HG03520 (cell line): ENCODE data around the gene NBAS.
A peak's percentile ranks its signal among the peaks of the same experiment; 100 is the strongest.
"Not testable (repeated sequence)": the region's sequence is repeated elsewhere in the genome, so short reads cannot be mapped to it uniquely, and the experiment has no call there.

Source experiments
- ATAC-seq: cut with Tn5 transposase; IDR thresholded peaks from one replicate; pipeline ENCODE4 v1.9.1; 2021; ENCODE audit warnings: mild to moderate bottlenecking, moderate library complexity; ENCODE audit not compliant: unreplicated experiment

Gene NBAS

DNA sequence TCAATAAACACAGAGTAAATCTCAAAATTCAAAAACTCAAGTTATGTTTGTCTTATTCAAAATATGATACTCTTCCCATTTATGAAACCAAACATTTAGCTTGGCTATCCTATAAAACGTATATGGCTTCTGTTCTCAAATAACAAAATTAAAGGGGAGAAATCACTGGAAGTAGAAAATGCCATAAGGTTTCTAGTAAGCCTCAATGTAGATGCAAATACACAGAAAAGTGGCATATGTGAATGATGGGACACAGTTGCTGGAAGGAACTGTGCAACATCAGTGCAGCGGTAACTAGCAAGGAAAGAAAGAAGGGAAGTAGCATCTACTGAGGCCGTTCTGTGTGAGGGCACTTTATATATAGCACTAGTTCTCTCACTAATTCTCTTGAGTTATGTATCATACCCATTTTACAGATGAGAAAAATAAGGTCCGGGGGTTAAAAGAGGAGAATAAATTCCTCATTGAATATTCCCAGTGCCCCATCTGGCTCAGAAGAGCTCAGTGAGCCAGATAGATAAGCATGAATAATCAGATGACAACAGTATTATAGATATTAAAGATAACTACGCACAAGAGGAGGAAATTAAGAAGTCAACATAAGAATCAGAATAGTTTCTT, 27.2 kb downstream of the NBAS start:
- ATAC-seq = no peak

DNA sequence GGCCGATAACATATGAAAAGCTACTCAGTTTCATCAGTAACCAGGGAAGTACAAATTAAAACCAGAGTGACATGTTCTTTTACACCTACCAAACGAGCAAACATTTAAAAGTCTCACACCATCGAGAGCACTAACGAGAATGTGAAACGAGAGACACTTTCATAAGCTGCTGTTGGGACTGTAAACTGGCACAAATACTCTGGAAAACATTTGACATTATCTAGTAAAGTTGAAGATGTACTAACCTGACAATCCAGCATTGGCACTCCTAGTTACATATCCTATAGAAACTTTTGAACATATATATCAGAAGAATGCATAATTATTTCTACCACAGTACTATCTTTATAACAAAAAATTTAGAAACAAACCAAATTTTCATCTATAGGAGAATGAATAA, 28.1 kb downstream of the NBAS start:
- no peak for ATAC-seq

DNA sequence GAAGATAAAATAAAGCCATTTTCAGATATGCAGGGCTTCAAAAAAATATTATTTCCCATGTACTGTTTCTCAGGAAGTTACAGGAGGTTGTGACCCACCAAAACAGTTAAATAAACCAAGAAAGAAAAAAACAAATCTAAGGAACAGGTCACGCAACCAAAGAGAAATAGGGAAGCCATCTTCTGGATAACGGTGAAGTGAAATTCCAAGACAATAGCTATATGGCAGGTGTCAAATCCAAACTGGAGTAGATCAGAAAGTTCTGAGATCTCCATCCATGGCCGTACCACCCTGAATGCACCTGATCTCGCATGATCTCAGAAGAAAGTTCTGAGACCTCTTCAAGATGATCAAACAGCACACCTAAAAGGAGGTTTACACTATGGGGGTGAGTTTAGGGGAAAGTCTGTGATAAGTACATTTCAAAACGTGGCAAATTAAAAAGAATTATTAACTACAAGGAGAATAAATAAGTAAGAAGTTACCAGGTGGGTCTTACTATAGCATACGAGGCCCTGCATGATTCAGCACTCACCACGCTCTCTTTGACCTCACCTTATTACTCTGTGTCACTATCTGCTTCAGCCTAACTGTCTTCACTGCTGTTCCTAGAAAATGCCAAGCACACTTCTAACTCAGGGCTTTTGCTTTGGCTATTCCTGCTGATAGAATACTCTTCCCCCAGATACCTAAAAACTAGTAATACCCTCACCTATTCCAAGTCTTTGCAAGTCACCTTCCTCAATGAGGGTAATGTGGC, 29.9 kb downstream of the NBAS start:
- ATAC-seq = no peak

DNA sequence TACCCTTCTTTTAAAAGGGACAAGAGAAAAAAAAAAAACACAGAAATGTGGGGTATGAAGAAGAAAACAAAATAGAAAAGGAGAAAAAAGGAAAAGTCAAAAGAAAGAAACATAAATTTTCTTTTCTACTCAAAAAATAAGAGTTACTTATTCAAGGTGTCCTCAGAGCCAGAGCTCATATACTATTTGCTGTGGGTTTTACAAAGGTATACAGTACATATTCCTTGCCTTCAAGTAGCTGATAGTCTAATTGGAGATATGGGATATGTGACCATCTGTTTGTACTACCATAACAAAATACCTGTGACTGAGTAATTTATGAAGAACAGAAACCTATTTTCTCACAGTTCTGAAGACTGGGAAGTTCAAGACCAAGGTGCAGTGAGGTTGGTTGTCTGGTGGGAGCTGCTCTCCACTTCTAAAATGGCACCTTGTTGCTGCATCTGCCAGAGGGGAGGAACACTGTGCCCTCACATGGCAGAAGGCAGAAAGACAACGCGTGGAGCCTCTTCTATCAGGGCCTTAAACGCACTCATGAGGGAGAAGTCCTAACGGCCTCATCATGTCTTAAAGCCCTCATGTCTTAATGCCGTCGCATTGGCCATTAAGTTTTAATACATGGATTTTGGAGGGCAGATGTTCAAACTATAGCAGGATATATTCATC, 33.9 kb downstream of the NBAS start:
- ATAC-seq = no peak

DNA sequence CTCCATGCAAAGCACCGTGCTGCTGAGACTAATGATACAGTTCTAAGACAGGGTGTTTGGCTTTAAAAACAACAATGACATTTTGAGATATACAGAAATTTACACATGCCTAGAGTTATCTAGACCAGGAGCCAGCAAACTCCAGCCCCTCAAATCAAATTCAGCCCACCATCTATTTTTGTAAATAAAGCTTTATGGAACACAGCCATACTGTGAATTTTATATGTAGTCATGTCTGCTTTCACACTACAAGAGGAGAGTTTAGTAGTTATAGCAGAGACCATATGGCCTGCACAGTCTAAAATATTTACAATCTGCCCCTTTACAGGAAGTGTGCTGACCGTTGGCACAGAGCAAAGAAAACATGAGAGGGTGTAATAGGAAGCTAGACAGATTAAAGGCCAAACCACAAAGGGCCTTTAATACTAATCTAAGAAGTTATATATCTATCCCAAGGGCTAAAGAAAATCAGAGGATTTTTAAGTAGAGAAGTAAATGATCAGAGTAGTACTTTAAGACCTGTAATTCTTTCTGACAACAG, 39.4 kb downstream of the NBAS start:
- no peak for ATAC-seq

DNA sequence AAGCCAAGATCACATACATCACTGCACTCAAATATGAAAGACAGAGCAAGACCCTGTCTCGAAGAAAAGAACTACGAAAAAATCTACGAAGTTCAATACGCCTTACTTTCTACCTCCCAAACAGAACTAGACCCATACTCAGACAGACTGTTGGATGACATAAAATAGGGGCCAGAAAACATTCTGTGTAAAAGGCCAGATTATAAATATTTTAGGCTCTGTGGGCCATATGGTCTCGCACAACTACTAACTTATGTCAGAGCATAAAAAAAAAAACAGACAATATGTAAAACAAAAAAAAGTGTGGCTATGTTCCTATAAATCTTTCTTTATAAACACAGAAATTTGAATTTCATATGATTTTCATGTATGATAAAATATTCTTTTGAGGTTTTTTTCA, 40.8 kb downstream of the NBAS start:
- no peak for ATAC-seq

DNA sequence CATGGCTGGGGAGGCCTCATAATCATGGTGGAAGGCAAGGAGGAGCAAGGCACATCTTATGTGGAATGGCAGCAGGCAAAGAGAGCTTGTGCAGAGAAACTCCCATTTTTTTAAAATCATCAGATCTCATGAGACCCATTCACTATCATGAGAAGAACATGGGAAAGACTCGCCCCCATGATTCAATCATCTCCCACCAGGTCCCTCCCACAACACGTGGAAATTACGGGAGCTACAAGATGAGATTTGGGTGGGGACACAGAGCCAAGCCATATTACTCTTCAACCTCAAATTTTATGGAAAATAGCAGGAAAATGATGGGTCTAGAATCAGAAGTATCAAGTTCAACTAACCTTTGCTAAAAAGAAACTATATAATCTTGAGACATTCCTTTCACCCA, 42.4 kb downstream of the NBAS start:
- not testable (repeated sequence) for ATAC-seq

DNA sequence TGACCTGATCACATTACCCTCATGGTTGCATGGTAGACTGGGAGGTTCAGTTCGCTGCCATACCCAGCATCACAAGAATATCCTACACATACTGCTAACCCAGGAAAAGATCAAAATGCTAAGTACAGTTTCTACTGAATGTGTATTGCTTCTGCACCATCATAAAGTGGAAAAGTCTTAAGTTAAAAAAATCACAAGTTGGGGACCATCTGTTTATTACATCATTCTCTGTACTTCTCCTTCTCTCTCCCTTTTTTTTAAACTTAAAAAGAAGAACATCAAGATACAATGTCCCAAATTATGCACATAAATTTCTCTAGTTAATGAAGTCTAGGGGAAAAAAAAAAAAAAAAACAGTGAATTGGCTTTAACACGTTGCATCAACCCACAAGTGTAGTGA, 43.3 kb downstream of the NBAS start:
- ATAC-seq = no peak

DNA sequence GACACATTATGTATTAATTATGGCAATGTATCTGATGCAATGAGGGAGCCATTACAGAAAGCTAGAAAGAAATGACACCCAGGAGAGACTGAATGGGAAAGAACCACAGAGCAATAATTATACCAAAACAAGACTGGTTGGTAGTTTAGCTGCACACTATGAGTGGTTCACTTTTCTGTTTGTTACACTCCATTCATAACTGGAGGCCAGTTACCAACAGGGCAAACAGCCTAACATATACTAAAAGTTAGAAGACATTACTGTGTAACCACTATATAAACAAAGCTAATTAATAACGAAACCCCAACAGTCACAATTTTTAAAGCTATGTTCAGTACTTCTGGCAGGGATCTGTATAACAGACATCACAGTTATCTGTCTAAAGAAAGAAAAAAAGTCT, 49.4 kb downstream of the NBAS start:
- peak; percentile 67 for ATAC-seq

DNA sequence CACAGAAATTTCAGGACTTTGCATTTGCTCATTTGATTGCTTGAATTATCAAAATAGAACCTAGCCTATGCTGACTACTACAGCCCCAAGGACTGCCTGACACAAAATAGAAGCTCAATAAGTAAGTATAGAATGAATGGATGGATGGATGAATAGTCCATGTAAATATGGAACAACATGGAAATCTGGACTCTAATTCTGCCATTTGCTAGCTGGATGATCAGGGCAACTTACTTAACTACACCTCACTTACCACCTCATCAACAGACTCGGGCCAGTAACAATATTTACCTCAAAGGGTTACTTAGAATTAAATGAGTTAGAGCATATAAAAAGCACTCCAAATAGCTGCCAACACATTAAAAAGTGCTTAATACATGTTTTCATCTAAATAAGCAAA, 50.6 kb downstream of the NBAS start:
- ATAC-seq = no peak

DNA sequence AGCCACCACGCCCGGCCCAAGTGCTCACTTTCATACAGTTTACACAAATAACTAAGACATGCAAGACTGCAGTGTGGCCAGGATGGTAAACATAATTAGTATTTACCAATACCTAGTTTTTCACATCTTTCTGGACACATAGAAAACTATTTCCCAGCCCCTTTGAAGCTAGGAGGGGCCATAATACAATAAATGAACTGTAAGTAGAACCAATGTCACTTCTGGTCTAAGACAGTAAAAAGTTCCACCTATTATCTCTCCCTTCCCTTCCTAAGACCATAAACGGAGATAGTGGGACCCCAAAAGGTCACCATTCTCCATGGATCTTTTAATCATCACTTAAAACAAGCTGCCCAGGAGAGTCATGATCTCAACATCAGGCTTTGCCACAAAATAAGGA, 51.0 kb downstream of the NBAS start:
- ATAC-seq = no peak

DNA sequence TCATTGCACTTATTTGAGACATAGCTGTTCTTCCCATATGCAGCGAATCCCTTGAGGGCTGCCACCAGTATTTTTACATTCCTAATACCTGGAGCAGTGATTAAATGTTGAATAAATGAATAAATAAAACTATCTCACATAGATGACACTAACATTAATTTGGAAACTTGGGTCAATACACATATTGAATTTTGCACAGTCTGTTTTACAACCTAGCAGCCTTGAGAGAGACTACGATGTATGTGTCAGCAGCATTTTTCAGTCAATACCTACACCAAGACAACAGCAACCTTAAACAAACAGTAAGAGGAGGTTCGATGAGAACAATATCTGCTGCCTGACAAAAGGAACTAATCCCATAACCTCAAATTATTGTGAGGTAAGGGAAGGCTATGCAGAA, 53.4 kb downstream of the NBAS start:
- no peak for ATAC-seq

DNA sequence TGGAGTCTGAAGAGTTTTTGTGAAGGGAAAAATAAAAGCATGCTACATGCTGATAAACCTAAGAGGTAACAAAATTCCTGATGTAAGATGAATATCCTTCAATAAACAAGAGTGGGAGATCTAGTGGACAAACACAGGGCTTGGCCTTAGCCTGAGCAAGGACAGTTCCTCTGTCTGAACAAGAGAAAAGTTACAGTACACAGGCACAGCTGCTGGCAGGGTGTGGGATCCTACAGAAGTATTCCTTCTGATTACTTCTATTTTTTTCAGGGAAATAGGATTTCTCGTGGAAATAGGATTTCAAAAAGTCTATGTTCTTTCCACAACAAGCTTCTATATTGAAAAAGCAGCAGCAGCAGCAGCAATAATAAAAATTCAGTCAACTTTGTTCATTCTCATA, 54.1 kb downstream of the NBAS start:
- no peak for ATAC-seq

DNA sequence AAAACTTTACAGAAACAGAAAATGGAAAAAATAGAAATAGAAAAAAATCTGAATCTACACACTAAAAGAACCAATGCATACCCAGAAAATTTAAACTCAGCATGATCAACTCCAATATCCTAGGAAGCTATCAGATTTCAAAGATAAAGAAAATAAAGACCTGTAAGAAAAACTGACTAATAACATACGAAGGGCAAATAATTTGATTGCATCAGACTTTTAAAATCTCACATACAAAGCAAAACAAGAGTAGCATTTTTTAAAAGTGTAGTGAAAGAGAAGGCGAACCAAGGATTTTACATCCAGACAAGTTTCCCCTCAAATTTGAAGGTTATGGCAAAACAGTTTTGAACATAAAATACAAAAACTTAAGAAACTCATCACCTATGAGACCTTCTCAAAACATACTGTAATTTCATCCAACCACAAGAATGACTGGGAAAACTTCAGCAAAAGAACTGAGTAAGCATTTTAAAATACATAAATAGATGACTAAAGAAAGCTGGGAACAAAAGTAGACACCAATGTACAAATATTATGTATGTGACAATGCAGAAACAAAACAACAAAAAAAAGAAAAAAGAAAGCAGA, 54.8 kb downstream of the NBAS start:
- ATAC-seq = no peak

DNA sequence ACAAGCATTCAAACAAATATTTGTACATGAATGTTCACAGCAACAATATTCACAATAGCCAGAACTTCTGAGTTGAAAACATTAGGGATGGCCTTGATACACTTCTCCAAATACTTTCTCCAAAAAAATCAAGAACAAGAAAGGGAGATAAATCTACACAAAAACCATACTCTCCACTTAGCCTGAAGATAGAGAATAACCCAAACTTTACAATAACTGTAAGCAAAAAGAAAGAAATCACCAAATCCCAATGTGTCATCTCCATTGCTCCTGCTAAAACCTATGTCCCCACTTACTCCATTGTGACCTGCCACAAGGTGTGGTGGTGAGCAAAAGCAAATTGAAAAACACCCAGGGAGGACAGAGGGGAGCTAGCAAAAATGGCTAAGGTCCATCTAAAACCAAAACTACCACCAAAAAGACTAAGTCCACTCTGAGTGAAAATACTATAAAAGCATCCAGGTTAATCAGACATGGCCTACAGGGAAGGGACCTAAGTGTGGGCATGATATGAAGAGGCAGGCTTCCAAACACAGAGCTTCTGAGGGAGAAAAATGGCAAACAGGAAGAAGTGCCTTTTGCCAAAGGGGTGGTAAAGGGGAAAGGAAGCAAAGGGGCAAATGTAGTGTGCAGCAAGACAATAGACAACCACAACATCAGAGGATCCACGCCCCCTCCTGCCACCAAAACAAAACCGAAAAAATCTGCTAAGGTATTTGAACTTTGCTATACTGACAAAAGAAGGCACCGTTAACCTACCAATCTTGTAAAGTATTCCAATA, 56.1 kb downstream of the NBAS start:
- ATAC-seq = no peak

DNA sequence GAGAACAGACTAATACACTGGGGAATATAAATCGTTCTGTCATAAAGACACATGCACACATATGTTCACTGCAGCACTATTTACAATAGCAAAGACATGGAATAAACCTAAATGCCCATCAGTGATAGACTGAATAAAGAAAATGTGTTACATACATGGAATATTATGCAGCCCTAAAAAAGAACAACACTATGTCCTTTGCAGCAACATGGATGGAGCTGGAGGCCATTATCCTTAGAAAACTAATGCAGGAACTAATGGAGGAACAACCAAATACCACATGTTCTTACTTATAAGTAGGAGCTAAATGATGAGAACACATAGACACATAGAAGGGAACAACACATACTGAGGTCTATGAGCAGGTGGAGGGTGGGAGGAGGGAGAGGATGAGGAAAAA, 61.9 kb downstream of the NBAS start:
- not testable (repeated sequence) for ATAC-seq

DNA sequence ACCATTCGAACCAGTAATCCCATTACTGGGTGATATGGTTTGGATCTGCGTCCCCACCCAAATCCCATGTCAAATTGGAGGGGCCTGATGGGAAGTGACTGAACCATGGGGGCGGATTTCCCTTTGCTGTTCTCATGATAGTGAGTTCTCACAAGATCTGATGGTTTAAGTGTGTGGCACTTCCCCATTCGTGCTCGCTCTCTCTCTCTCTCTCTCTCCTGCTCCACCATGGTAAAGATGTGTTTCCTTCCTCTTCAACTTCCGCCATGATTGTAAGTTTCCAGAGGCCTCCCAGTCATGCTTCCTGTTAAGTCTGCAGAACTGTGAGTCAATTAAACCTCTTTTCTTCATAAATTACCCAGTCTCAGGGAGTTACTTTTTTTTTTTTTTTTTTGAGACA, 62.6 kb downstream of the NBAS start:
- no peak for ATAC-seq

DNA sequence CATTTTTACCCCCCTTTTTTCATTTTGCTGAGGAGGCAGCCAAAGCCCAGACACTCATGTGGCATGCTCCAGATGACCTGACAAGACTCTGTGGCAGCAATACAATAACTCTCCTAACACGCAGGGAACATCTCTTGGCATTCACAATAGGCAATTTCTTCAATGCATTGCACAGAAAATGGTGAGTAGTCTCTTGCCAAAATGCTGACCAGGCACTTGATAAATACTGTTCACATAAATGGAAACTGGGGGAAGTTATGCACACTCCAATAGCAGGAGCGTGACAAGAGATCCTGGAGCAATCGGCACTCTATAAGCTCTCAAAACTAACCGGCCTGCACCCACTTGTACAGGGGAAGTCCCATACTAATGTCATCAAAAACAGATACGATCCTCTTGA, 66.3 kb downstream of the NBAS start:
- no peak for ATAC-seq

DNA sequence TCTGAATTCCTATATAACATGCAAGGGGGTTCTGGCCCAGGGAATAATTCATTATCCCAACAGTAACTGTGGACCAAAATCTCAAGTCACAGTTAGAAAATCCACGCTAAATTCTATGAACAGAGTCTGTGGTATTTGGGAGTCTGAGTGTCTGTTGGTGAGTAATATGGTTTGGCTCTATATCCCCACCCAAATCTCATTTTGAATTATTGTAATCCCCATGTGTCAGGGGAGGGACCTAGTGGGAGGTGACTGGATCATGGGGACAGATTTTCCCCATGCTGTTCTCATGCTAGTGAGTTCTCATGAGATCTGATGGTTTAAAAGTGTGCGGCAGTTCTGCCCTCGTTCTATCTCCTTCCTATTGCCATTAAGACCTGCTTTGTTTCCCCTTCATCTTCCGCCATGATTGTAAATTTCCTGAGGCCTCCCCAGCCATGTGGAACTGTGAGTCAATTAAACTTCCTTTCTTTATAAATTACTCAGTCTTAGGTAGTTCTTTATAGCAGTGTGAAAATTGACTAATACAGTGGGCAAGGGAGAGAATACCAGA, 68.3 kb downstream of the NBAS start:
- no peak for ATAC-seq

DNA sequence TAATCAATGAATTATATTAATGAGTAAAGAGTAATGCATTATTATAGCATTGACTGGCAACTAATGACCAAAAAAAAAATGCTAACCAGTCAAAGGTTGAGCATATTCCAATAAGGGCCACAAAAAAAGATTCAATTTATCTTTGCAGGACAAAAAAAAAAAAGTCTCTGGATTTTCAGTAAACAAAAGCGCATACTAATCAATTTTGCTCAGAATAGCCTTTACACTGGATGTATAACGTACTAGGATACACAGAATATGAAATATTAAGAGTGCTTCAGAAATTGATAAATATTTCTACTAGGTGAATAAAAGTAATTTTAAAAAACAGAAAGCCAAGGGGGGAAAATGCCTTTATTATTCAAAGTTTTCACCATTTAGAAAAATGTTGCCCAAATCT, 74.4 kb downstream of the NBAS start:
- no peak for ATAC-seq

DNA sequence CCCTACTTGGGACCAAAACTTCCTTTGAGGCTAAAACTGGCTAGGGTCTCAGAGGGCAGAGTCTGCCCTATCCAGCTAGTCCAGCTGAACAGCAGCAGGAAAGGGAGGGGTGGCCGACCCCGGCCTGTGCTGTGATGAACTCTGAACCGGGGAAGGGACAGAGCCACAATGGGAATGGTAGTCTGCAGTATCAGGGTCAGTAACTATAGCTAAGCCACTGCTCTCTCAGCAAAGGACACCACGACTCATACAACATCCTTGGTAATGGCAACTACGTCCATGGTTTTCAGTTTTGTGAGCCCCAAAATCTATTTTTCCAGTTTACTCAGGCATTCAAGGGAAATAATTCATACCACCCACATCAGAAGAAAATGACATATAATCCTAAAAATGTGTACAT, 75.2 kb downstream of the NBAS start:
- no peak for ATAC-seq
